ENCODE results near the gene GPHB5.

DNA sequence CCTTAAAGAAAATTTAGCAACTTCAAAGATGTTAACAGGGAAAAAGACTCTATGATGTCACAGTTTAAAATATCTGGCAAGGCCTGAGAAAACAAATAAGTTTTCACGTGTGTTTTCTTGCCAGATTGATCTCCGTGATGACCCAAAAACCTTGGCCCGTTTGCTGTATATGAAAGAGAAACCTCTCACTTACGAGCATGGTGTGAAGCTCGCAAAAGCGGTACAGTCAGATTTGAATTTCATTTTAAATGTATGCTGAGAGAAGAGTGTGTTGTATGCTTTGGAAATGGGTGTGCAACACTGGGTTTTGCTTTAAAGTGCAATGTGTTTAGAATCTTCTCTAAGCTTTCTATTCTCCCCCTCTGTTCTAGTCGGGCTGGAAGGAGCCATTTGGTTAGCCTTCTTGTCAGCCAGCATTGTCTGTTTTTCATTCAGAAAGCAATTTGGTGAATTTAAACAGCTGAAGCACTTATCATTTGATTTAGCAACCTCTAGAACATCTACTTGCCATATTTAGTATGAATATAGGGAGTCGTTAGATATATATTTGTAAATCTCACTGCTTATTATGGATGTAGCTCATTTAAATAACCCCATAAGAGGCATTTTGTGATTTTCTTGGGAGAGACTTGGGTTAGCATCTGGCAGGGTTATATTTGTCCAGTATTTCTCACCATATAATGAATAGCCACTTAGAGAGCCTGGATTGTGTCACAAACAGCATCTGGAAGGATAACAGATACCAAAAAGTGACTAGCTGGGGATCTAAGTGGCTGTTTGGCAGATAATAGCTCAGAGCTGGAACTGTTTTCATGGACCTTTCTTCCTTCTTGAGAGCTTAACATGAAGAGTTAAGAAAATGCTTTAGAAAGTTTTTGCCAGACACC, 35.5 kb downstream of the GPHB5 start:
- TF ChIP-seq EZH2 (IDR thresholded peaks at IDR 0.05; ENCODE audit: insufficient read depth, poor library complexity, severe bottlenecking) = no peak
- TF ChIP-seq EZH2phosphoT487 (IDR thresholded peaks at IDR 0.05; ENCODE audit: insufficient read depth, low read depth) = no peak

Data from GM23248 (cell line).